H1 (cell line): ENCODE results near the gene DHRS7B. TPM values are rescaled to one million over a fixed set of nuclear protein-coding genes. Genes with fewer than 3 reads are reported as not detected.

Experiments
- ASH2L ChIP-seq: fragments of 200-600, 300-600 bp; sonication (generic); IDR thresholded peaks from one replicate; pipeline ENCODE4 v1.7.1; 2017; ENCODE audit warnings: low read length
- CBX8 ChIP-seq: fragments of 300-800, 300-1000 bp; sonication (generic); IDR thresholded peaks from 2 replicates; pipeline ENCODE4 v1.7.1; 2016; ENCODE audit warnings: low read depth, low read length, borderline replicate concordance
- CHD2 ChIP-seq: IDR thresholded peaks from 2 replicates; pipeline ENCODE4 v1.6.1; 2012; ENCODE audit warnings: low read length, improper control_type of control experiment
- FOSL1 ChIP-seq: IDR thresholded peaks from 2 replicates; pipeline ENCODE4 v1.6.1; 2011; ENCODE audit warnings: mild to moderate bottlenecking, low read depth, low read length, moderate library complexity; ENCODE audit not compliant: insufficient read depth
- KDM4A ChIP-seq: IDR thresholded peaks from one replicate; pipeline ENCODE4 v1.7.1; 2012; ENCODE audit warnings: low read depth, mild to moderate bottlenecking, moderate library complexity, low read length, inconsistent platforms; ENCODE audit not compliant: severe bottlenecking
- NANOG ChIP-seq: IDR thresholded peaks from 2 replicates; pipeline ENCODE4 v1.6.1; 2011; ENCODE audit warnings: low read length, low read depth, mild to moderate bottlenecking, inconsistent platforms; ENCODE audit not compliant: insufficient read depth, poor library complexity, severe bottlenecking
- PHF8 ChIP-seq: fragments of 200-600 bp; sonication (generic); conservative IDR thresholded peaks from 2 replicates; pipeline ENCODE4 v1.7.1; 2012; ENCODE audit warnings: low read depth, mild to moderate bottlenecking, inconsistent platforms, low read length, moderate library complexity
- POLR2A ChIP-seq, 2 experiments: IDR thresholded peaks; 1 replicate in 1 of 2; 2 replicates in 1 of 2; pipeline ENCODE4 v1.6.1; 2011; ENCODE audit warnings: low read depth in 2 of 2, low read length in 2 of 2, mild to moderate bottlenecking in 2 of 2; ENCODE audit errors: control extremely low read depth in 1 of 2
- RBBP5 ChIP-seq: IDR thresholded peaks from 2 replicates; pipeline ENCODE4 v1.7.1; 2012; ENCODE audit warnings: low read depth, mild to moderate bottlenecking, inconsistent platforms, low read length, moderate library complexity, borderline replicate concordance
- RFX5 ChIP-seq: IDR thresholded peaks from 2 replicates; pipeline ENCODE4 v1.6.1; 2011; ENCODE audit warnings: low read depth, low read length, improper control_type of control experiment, borderline replicate concordance
- RNF2 ChIP-seq: fragments of 200-900, 300-1000 bp; sonication (generic); IDR thresholded peaks from 2 replicates; pipeline ENCODE4 v1.7.1; 2016; ENCODE audit warnings: borderline replicate concordance, low read depth, mild to moderate bottlenecking, antibody characterized with exemption, low read length; ENCODE audit not compliant: poor library complexity, severe bottlenecking; ENCODE audit errors: missing control alignments
- SIN3A ChIP-seq, 2 experiments: IDR thresholded peaks in 1 of 2; conservative IDR thresholded peaks in 1 of 2; 2 replicates each; pipeline ENCODE4 v1.6.1; 2011 to 2012; ENCODE audit warnings: low read length in 2 of 2, improper control_type of control experiment in 1 of 2, low read depth in 1 of 2, mild to moderate bottlenecking in 1 of 2
- SP2 ChIP-seq: IDR thresholded peaks from 2 replicates; pipeline ENCODE4 v1.6.1; 2012; ENCODE audit warnings: mild to moderate bottlenecking, low read length, inconsistent platforms
- TEAD4 ChIP-seq: IDR thresholded peaks from 2 replicates; pipeline ENCODE4 v1.6.1; 2012; ENCODE audit warnings: low read depth, low read length, inconsistent platforms, mixed read lengths
- ZNF274 ChIP-seq: IDR thresholded peaks from 2 replicates; pipeline ENCODE4 v1.7.0; 2012; ENCODE audit warnings: low read length, borderline replicate concordance; ENCODE audit errors: extremely low read depth
- polyA plus RNA-seq, 7 experiments: library from polyadenylated mRNA; depleted of rRNA in 3 of 7; stranded (reverse) in 5 of 7; unstranded in 2 of 7; fragments of >200 nt in 5 of 7; fragments of 200-250 nt in 2 of 7; gene quantifications; 1 replicate in 5 of 7; 2 replicates in 1 of 7; 4 replicates in 1 of 7; pipeline versions ENCODE4 v1.2.1 to v1.2.3, GENCODE V29; 2011 to 2013; ENCODE audit warnings: missing spikeins in 2 of 7, mixed read lengths in 2 of 7
- total RNA-seq: library from RNA; stranded (reverse); fragmentation: NEBNext Ultra II Directional; extraction: Animal tissue kit (Norgen Biotek cat#: 25700); gene quantifications from 2 replicates; pipeline ENCODE4 v1.2.1, GENCODE V29; 2021
- TF ChIP-seq, protein P1 (sequence below), 3 experiments: IDR thresholded peaks; 1 replicate in 2 of 3; 2 replicates in 1 of 3; pipeline versions ENCODE4 v1.5.1 to v1.6.1; 2011; ENCODE audit warnings: low read length in 3 of 3, mild to moderate bottlenecking in 3 of 3, inconsistent platforms in 2 of 3, low read depth in 1 of 3, moderate library complexity in 1 of 3; ENCODE audit not compliant: insufficient read depth in 1 of 3; ENCODE audit errors: control extremely low read depth in 1 of 3

The DHRS7B gene
- total and polyA plus RNA-seq, 2 of the 8 experiments (the other 6 are each of a cell fraction or from before 2014, with no cell fraction given): 11.0 to 27.9 TPM

DNA sequence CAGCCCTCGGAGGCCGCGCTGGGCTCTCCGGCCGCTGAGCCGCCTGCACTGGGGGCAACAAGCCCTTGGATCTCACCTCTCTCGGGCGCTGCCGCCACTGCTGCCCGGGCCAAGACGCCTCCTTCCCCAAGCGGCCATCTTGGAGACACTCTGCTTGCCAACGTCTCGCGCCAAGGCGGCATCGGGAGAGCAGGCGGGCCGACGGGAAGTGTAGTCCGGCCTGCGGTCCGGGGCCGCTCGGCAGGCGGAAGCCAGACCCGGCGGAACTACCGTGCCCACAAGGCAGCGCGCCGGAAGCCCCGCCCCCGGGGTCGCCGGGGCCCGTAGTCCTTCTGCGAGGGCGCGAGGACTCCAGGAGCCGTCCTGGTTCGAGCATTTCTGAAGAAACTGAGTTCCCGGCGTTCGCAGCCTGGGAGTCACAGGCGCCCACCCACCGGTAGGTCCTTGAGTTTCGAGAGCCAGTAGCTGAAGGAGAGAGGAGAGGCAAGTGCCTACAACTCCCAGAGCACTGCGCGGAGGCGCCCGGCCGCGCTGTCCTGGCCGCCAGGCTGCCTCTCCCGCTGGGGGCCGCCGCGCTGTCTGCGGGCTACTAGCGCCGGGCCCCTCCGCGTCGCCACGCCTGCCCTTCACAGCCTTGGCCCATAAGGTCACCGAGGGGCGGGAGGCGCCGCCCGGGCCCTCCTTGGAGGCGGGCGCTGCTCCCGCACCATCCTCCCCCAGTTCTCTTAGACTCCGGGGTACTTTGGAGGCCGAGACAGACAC is 87.4 kb downstream of the DHRS7B start, which contains the start of gene TMEM11 (continued):
- TF ChIP-seq RNF2 (no peak), NANOG (no peak), SP2 (no peak), RFX5 (no peak), POLR2A (IDR thresholded peaks at IDR 0.05; ENCODE audit: control extremely low read depth in 1 of 2, low read depth in 2 of 2, low read length in 2 of 2) (peak; percentile 25 to 61), PHF8 (peak; percentile 86; the same call in 1 of the 2 replicates), ZNF274 (no peak), KDM4A (peak; percentile 73), FOSL1 (no peak), TEAD4 (no peak), SIN3A (conservative IDR thresholded peaks at IDR 0.05 in 1 of 2, IDR thresholded peaks at IDR 0.05 in 1 of 2; ENCODE audit: low read depth in 1 of 2, low read length in 2 of 2) (peak; percentile 19 to 56; a peak in 1 of 4 replicates), ASH2L (peak; percentile 14), CHD2 (peak; percentile 94), CBX8 (no peak), RBBP5 (no peak)
- TF ChIP-seq, protein P1, sequence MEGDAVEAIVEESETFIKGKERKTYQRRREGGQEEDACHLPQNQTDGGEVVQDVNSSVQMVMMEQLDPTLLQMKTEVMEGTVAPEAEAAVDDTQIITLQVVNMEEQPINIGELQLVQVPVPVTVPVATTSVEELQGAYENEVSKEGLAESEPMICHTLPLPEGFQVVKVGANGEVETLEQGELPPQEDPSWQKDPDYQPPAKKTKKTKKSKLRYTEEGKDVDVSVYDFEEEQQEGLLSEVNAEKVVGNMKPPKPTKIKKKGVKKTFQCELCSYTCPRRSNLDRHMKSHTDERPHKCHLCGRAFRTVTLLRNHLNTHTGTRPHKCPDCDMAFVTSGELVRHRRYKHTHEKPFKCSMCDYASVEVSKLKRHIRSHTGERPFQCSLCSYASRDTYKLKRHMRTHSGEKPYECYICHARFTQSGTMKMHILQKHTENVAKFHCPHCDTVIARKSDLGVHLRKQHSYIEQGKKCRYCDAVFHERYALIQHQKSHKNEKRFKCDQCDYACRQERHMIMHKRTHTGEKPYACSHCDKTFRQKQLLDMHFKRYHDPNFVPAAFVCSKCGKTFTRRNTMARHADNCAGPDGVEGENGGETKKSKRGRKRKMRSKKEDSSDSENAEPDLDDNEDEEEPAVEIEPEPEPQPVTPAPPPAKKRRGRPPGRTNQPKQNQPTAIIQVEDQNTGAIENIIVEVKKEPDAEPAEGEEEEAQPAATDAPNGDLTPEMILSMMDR (IDR thresholded peaks at IDR 0.05; ENCODE audit: control extremely low read depth in 1 of 3, insufficient read depth in 1 of 3, low read depth in 1 of 3, low read length in 3 of 3): no peak
